Parathyroid adenoma (tissue), 2 donors: ENCODE data around the gene STPG3.

Experiments used
- H2AFZ ChIP-seq: fragments of 300-600 bp; sonication (generic); one replicate; pipeline ENCODE4 v1.7.0; 2017; ENCODE audit warnings: antibody characterized with exemption, mild to moderate bottlenecking
- H3K27ac ChIP-seq: fragments of 300-600 bp; sonication (generic); one replicate; pipeline ENCODE4 v1.7.0; 2017
- H3K27me3 ChIP-seq: fragments of 300-600 bp; sonication (generic); one replicate; pipeline ENCODE4 v1.7.0; 2017; ENCODE audit warnings: low read length; ENCODE audit not compliant: control insufficient read depth, insufficient read depth
- H3K36me3 ChIP-seq: fragments of 300-600 bp; sonication (generic); one replicate; pipeline ENCODE4 v1.7.0; 2017; ENCODE audit warnings: low read length; ENCODE audit not compliant: control insufficient read depth, insufficient read depth
- H3K4me1 ChIP-seq: fragments of 300-600 bp; sonication (generic); one replicate; pipeline ENCODE4 v1.7.0; 2017; ENCODE audit warnings: control low read depth
- H3K4me2 ChIP-seq: fragments of 300-600 bp; sonication (generic); one replicate; pipeline ENCODE4 v1.7.0; 2017; ENCODE audit warnings: low read length
- H3K4me3 ChIP-seq: fragments of 300-600 bp; sonication (generic); one replicate; pipeline ENCODE4 v1.7.0; 2017; ENCODE audit warnings: low read depth, low read length
- H3K79me2 ChIP-seq: fragments of 300-600 bp; sonication (generic); one replicate; pipeline ENCODE4 v1.7.0; 2017; ENCODE audit warnings: control low read depth
- H3K9ac ChIP-seq: fragments of 300-600 bp; sonication (generic); one replicate; pipeline ENCODE4 v1.7.0; 2017; ENCODE audit warnings: mild to moderate bottlenecking
- H3K9me3 ChIP-seq: fragments of 300-600 bp; sonication (generic); one replicate; pipeline ENCODE4 v1.7.0; 2017; ENCODE audit warnings: low read length; ENCODE audit not compliant: control insufficient read depth
- CTCF ChIP-seq: fragments of 300-600 bp; sonication (generic); IDR thresholded peaks from one replicate; pipeline ENCODE4 v1.7.0; 2017; ENCODE audit warnings: antibody characterized with exemption, mild to moderate bottlenecking
- donor health status: primary hyperparathyroidism.

STPG3 gene

DNA sequence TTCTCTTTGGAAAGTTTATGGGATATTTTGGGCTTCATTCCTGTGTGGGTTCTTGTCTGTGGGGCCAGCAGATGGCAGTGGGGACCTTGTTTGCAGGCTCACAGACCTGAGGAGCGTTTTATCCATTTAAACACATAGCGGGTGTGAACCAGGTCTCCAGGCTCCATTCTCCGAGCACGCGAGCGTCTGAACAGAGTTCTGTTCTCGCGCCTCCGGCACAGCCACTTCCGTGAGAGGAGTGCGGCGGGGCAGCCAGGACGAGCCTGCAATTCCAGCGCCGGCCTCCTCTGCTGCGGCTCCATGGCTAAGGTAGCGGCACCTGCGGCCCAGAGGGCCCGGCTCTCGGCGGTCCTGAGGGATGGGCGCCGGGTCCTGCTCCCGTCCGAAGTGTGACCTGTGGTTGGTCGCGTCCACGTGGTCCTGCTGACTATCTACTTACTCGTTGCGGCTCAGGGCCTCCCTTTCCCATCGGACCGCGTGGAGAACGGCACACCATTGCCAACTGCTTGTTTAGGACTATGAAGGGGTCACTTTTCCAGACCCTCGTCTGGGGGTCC, 43.7 kb downstream of the STPG3 start:
- Histone ChIP-seq H3K27me3 (no peaks in the 10 kb centered on the region), H3K9ac (no peak overlapping the region), H2AFZ (peak overlapping the region; percentile 33), H3K4me2 (no peak overlapping the region), H3K4me3 (no peak overlapping the region), H3K79me2 (no peaks in the 10 kb centered on the region), H3K4me1 (no peaks in the 10 kb centered on the region), H3K36me3 (no peaks in the 10 kb centered on the region), H3K9me3 (no peaks in the 10 kb centered on the region), H3K27ac (no peak overlapping the region)
- TF ChIP-seq CTCF = peak; percentile 9

DNA sequence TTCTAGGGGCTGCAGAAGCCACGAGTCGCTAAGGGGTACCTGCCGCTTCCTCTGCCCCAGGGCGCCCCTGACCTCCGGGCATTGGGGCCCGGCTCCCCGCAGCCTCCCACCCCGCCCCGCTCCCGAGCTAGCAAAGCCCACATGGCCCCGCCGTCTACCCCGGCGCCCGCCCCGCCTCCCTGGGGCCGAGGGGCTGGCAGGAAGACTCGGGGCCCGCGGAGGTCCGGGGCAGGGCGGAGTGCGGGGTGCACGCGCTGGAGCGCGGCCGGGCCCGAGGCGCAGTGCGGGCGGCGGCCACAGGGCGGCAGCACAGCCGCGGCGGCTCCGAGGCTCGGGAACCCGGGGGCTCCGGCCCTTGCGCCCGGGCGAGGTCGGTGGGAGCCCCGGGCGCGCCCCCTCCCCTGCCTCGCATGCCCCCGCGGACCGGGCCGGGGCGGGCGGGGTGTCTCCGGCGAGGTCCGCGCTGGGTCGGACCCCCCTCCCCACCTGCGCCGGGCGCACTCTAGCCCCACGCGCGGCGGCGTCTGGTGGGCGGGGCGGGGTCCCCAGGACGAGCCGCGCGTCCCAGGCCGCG, 44.2 kb downstream of the STPG3 start:
- Histone ChIP-seq H3K36me3 (no peaks in the 10 kb centered on the region), H3K4me2 (no peak overlapping the region), H3K27ac (no peak overlapping the region), H3K4me1 (no peaks in the 10 kb centered on the region), H3K27me3 (no peaks in the 10 kb centered on the region), H3K9me3 (no peaks in the 10 kb centered on the region), H2AFZ (no peak overlapping the region), H3K4me3 (no peak overlapping the region), H3K9ac (no peak overlapping the region), H3K79me2 (no peaks in the 10 kb centered on the region)
- TF ChIP-seq CTCF = no peak

DNA sequence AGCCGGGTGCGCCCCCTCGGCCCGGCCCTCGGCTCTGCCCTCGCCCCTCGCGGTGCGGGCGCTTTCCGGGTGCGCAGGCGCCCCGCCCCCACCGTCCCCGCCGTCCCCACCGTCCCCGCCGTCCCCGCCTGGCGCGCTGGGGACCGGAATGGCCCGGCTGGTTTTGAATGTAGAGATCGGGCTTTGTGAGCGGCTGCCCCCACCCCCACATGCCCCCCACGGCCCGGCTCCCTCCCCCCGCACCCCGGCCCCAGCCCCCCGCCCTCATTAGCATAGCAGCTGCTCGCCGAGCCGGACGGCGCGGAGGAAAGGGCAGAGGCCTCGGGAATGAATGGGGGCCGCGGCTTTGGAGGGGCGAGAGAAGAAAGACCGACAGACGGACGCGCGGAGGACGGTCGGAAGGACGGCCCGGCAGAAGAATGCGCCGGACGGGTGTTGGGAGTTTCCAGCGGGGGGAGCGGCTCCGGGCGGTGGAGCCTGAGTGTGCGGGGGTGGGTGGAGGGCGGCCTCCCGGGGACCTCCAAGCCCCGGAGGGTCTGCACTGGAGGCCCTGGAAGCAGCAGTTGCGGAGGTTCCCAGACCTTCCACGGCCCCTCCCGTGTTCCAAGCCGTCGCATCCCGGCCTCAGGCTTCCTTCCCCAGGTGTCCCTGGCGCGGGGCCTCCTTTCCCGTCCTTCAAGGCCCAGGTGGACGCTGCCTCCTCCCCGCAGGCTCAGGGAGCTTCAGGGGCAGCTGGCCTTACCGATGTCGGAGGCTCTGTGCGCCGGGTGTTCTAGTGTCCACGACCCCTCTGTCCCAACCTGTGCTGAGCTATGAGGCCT, 45.0 kb downstream of the STPG3 start:
- peak overlapping the region; percentile 12 for H3K4me2 ChIP-seq
- no peaks in the 10 kb centered on the region for H3K27me3 ChIP-seq
- no peaks in the 10 kb centered on the region for H3K4me1 ChIP-seq
- no peaks in the 10 kb centered on the region for H3K79me2 ChIP-seq
- H3K4me3 ChIP-seq = peak overlapping the region; percentile 34
- H3K36me3 ChIP-seq = no peaks in the 10 kb centered on the region
- no peaks in the 10 kb centered on the region for H3K9me3 ChIP-seq
- no peak for TF ChIP-seq CTCF
- peak overlapping the region; percentile 68 for H3K27ac ChIP-seq
- no peak overlapping the region for H2AFZ ChIP-seq
- no peak overlapping the region for H3K9ac ChIP-seq

- Histone ChIP-seq H3K9me3 (no peaks in the 10 kb centered on the region), H3K27me3 (no peaks in the 10 kb centered on the region), H3K4me1 (no peaks in the 10 kb centered on the region), H3K4me3 (peak overlapping the region; percentile 34), H3K36me3 (no peaks in the 10 kb centered on the region), H2AFZ (no peak overlapping the region), H3K27ac (peak overlapping the region; percentile 68), H3K79me2 (no peaks in the 10 kb centered on the region), H3K9ac (no peak overlapping the region), H3K4me2 (peak overlapping the region; percentile 12)
- TF ChIP-seq CTCF = no peak
Measured at GRCh38 chr9:137296670-137297664, 45.9 kb downstream of the STPG3 start.
